Osteocyte (in vitro differentiated cells): ENCODE measurements around the gene BRICD5. TPM values are rescaled to one million over a fixed set of nuclear protein-coding genes. Genes with fewer than 3 reads are reported as not detected.

Experiments
- DNase-seq: peaks from one replicate; pipeline ENCODE4 v3.0.0; 2021; ENCODE audit warnings: mixed read lengths; ENCODE audit not compliant: unreplicated experiment; ENCODE audit errors: extremely low spot score
- H3K27ac Mint-ChIP-seq: one replicate; pipeline ENCODE4 v1.8.0; 2021; ENCODE audit warnings: mild to moderate bottlenecking, mixed read lengths; ENCODE audit not compliant: unreplicated experiment
- H3K27me3 Mint-ChIP-seq: one replicate; pipeline ENCODE4 v1.8.0; 2021; ENCODE audit warnings: mixed read lengths; ENCODE audit not compliant: unreplicated experiment
- H3K36me3 Mint-ChIP-seq: one replicate; pipeline ENCODE4 v1.8.0; 2021; ENCODE audit warnings: mixed read lengths; ENCODE audit not compliant: unreplicated experiment
- H3K4me1 Mint-ChIP-seq: one replicate; pipeline ENCODE4 v1.8.0; 2021; ENCODE audit warnings: mixed read lengths; ENCODE audit not compliant: unreplicated experiment
- H3K4me3 Mint-ChIP-seq: one replicate; pipeline ENCODE4 v1.8.0; 2021; ENCODE audit warnings: mild to moderate bottlenecking, moderate library complexity, mixed read lengths; ENCODE audit not compliant: unreplicated experiment
- H3K9me3 Mint-ChIP-seq: one replicate; pipeline ENCODE4 v1.8.0; 2021; ENCODE audit warnings: mixed read lengths; ENCODE audit not compliant: unreplicated experiment
- CTCF ChIP-seq: fragments of 200-600 bp; sonication (generic); IDR thresholded peaks from 2 replicates; pipeline ENCODE4 v1.5.0; 2021; ENCODE audit warnings: antibody characterized with exemption, mild to moderate bottlenecking, moderate library complexity
- total RNA-seq: library from RNA; stranded (reverse); gene quantifications from 2 replicates; pipeline ENCODE4 v1.2.1, GENCODE V29; 2021

BRICD5 gene
- total RNA-seq, 1 donor from 2014 or later: 6.6 TPM

- Mint-ChIP-seq H3K27me3 (no peaks in the 10 kb centered on the region), H3K4me3 (peak overlapping the region; percentile 72), H3K4me1 (peaks cover 21% of the 10 kb centered on the region), H3K9me3 (no peaks in the 10 kb centered on the region), H3K36me3 (peaks cover 3% of the 10 kb centered on the region), H3K27ac (peak overlapping the region; percentile 28)
- no peak for DNase-seq
- TF ChIP-seq CTCF: no peak
These were observed 3.4 kb upstream of the BRICD5 start for GRCh38 chr16:2213817-2214718.

- no peak for TF ChIP-seq CTCF
- H3K27ac Mint-ChIP-seq: peak overlapping the region; percentile 31
- peak overlapping the region; percentile 72 for H3K4me3 Mint-ChIP-seq
- no peaks in the 10 kb centered on the region for H3K27me3 Mint-ChIP-seq
- peaks cover 22% of the 10 kb centered on the region for H3K4me1 Mint-ChIP-seq
- H3K36me3 Mint-ChIP-seq: peaks cover 5% of the 10 kb centered on the region
- H3K9me3 Mint-ChIP-seq: no peaks in the 10 kb centered on the region
- no peak for DNase-seq
These were observed 2.0 kb upstream of the BRICD5 start for GRCh38 chr16:2212362-2213324.

- TF ChIP-seq CTCF: no peak
- Mint-ChIP-seq H3K36me3 (peaks cover 9% of the 10 kb centered on the region), H3K27ac (peak overlapping the region; percentile 7), H3K27me3 (no peaks in the 10 kb centered on the region), H3K4me1 (peaks cover 26% of the 10 kb centered on the region), H3K9me3 (no peaks in the 10 kb centered on the region), H3K4me3 (peak overlapping the region; percentile 42)
- no peak for DNase-seq
These were observed 1.3 kb upstream of the BRICD5 start for GRCh38 chr16:2211923-2212347.

GRCh38 chr16:2210009-2210332 is 692 bp downstream of the BRICD5 start:
- TF ChIP-seq CTCF: no peak
- DNase-seq: no peak
- H3K36me3 Mint-ChIP-seq: peaks cover 9% of the 10 kb centered on the region
- no peaks in the 10 kb centered on the region for H3K27me3 Mint-ChIP-seq
- H3K4me1 Mint-ChIP-seq: peaks cover 34% of the 10 kb centered on the region
- no peak overlapping the region for H3K4me3 Mint-ChIP-seq
- no peak overlapping the region for H3K27ac Mint-ChIP-seq
- H3K9me3 Mint-ChIP-seq: no peaks in the 10 kb centered on the region
